ENCODE results near the gene UBE2E1. TPM values are rescaled to one million over a fixed set of nuclear protein-coding genes. Genes with fewer than 3 reads are reported as not detected.

UBE2E1 gene
- total and polyA plus RNA-seq, 2 experiments from 2014 or later, result 9.0 to 65.3 TPM

DNA sequence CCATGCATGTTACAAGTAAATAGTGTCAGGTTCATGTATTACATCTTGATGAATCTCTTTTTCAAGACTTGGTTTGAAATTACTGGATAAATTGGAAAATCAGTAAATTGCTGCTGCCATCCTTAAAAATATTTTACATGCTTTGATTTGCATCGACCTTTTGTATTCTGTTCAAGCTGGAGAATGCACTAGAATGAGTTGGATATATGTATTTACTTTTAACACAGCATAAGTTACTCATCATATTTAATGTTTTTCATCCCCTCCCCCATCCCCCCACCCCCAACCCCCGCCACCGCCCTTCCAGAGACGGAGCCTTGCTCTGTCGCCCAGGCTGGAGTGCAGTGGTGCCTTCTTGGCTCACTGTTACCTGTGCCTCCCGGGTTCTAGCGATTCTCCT lies 16.8 kb downstream of the UBE2E1 start:
- in situ Hi-C loops (cut with MboI), result no loop called here
- TF ChIP-seq EZH2 (IDR thresholded peaks at IDR 0.05; ENCODE audit: insufficient read depth, poor library complexity, severe bottlenecking), result no peak
- TF ChIP-seq EZH2phosphoT487 (IDR thresholded peaks at IDR 0.05; ENCODE audit: insufficient read depth, low read depth), result no peak
- WGBS, 2 experiments (ENCODE audit: low coverage in 1 of 2, low lambda C conversion rate in 2 of 2, missing lambda C conversion rate in 2 of 2), result 87 to 99% methylated on average over 7 of the region's 7 CpGs
- H3K4me2 ChIP-seq (ENCODE audit: unreplicated experiment), result no peak overlapping the region
- no peak for DNase-seq
- H3K4me3 ChIP-seq, result no peak overlapping the region
- H2AFZ ChIP-seq, result no peak overlapping the region
- no peaks in the 10 kb centered on the region for H3K36me3 ChIP-seq (ENCODE audit: low read depth)
- no peaks in the 10 kb centered on the region for H3K4me1 ChIP-seq (ENCODE audit: insufficient read depth)
- no peaks in the 10 kb centered on the region for H3K9me3 ChIP-seq (ENCODE audit: low read depth)
- no peak overlapping the region for H3K9ac ChIP-seq
- H3K9me2 ChIP-seq (ENCODE audit: insufficient read depth), result no peaks in the 10 kb centered on the region
- no peak overlapping the region for H3K27ac ChIP-seq
- peaks cover 96% of the 10 kb centered on the region for H3K79me2 ChIP-seq (ENCODE audit: insufficient read depth)
- H3F3A ChIP-seq (ENCODE audit: insufficient read depth), result no peaks in the 10 kb centered on the region
- H4K20me1 ChIP-seq (ENCODE audit: insufficient read depth), result peaks cover 10% of the 10 kb centered on the region; the same call in 1 of the 2 replicates
- H3K27me3 ChIP-seq (replicated peaks; ENCODE audit: insufficient read depth), result no peaks in the 10 kb centered on the region

DNA sequence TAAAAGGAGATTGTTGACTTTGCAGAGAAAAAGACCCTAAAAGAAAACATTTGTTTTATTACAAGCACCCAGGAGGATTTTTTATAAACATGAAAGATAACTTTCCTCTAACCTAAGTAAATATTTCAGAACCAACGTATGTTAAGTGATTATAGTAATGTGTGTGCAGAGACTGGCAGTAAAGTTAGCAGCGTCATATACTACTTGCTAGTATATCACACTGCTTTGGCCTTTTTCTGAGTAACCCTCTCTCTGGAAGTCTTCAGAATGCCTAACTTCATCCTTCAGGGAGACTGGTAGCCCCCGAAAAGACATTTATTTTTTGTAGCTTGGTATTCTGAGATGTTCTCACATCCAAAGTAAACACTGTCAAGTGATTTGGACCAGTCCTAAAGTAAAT lies 17.9 kb downstream of the UBE2E1 start:
- peaks cover 96% of the 10 kb centered on the region for H3K79me2 ChIP-seq (ENCODE audit: insufficient read depth)
- H3K27me3 ChIP-seq (replicated peaks; ENCODE audit: insufficient read depth), result no peaks in the 10 kb centered on the region
- no peak overlapping the region for H2AFZ ChIP-seq
- H3F3A ChIP-seq (ENCODE audit: insufficient read depth), result no peaks in the 10 kb centered on the region
- TF ChIP-seq EZH2phosphoT487 (IDR thresholded peaks at IDR 0.05; ENCODE audit: insufficient read depth, low read depth), result no peak
- TF ChIP-seq EZH2 (IDR thresholded peaks at IDR 0.05; ENCODE audit: insufficient read depth, poor library complexity, severe bottlenecking), result no peak
- no peak for DNase-seq
- H3K27ac ChIP-seq, result no peak overlapping the region
- peaks cover 10% of the 10 kb centered on the region; the same call in 1 of the 2 replicates for H4K20me1 ChIP-seq (ENCODE audit: insufficient read depth)
- H3K4me2 ChIP-seq (ENCODE audit: unreplicated experiment), result no peak overlapping the region
- no peaks in the 10 kb centered on the region for H3K36me3 ChIP-seq (ENCODE audit: low read depth)
- H3K4me3 ChIP-seq, result no peak overlapping the region
- H3K4me1 ChIP-seq (ENCODE audit: insufficient read depth), result no peaks in the 10 kb centered on the region
- 95 to 99% methylated on average over 3 of the region's 3 CpGs for WGBS, 2 experiments (ENCODE audit: low coverage in 1 of 2, low lambda C conversion rate in 2 of 2, missing lambda C conversion rate in 2 of 2)
- in situ Hi-C loops (cut with MboI), result no loop called here
- no peaks in the 10 kb centered on the region for H3K9me2 ChIP-seq (ENCODE audit: insufficient read depth)
- H3K9ac ChIP-seq, result no peak overlapping the region
- no peaks in the 10 kb centered on the region for H3K9me3 ChIP-seq (ENCODE audit: low read depth)

DNA sequence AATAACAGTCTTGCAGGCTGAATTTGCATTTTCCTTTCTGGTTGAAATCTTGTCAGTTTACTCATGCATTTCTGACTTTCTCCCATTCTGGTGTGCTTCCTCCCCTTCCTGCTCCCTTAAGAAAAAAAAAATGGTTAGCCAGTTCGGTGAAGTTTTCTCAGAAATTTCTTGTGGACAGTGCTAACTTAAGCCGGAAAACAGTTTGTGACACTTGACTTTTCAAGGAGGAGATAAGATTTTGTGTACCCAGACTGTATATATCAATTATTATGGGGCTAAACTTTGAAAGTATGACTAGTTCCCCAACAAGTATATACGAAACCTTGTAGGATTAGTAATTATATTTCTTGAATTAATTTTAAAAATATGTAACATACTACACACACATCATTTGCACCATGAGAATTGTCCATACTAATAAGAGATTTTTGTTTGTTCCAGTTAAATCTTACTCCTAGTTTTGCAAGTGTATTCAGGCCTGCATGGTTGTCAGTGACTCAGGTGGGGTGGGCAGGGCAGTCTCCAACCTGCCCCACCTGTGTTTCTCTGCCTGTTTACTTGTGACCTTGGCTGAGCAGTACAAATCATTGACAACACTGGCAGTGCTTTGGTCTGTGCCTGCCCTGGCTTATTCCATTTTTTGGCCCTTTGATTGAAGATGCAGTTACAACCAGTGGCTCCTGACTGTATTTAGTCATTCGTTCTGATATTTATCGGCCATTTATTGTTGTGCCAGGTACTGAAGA lies 19.1 kb downstream of the UBE2E1 start:
- TF ChIP-seq EZH2 (IDR thresholded peaks at IDR 0.05; ENCODE audit: insufficient read depth, poor library complexity, severe bottlenecking), result no peak
- TF ChIP-seq EZH2phosphoT487 (IDR thresholded peaks at IDR 0.05; ENCODE audit: insufficient read depth, low read depth), result no peak
- no peaks in the 10 kb centered on the region for H3K27me3 ChIP-seq (replicated peaks; ENCODE audit: insufficient read depth)
- H3K27ac ChIP-seq, result no peak overlapping the region
- no peak overlapping the region for H3K4me3 ChIP-seq
- H3K4me2 ChIP-seq (ENCODE audit: unreplicated experiment), result no peak overlapping the region
- H4K20me1 ChIP-seq (ENCODE audit: insufficient read depth), result peaks cover 7% of the 10 kb centered on the region; the same call in 1 of the 2 replicates
- H3F3A ChIP-seq (ENCODE audit: insufficient read depth), result no peaks in the 10 kb centered on the region
- WGBS, 2 experiments (ENCODE audit: low coverage in 1 of 2, low lambda C conversion rate in 2 of 2, missing lambda C conversion rate in 2 of 2), result 74% methylated on average over 5 of the region's 5 CpGs
- DNase-seq, result no peak
- H3K9me3 ChIP-seq (ENCODE audit: low read depth), result no peaks in the 10 kb centered on the region
- no peak overlapping the region for H2AFZ ChIP-seq
- H3K9ac ChIP-seq, result no peak overlapping the region
- peaks cover 98% of the 10 kb centered on the region for H3K79me2 ChIP-seq (ENCODE audit: insufficient read depth)
- H3K9me2 ChIP-seq (ENCODE audit: insufficient read depth), result no peaks in the 10 kb centered on the region
- no peaks in the 10 kb centered on the region for H3K36me3 ChIP-seq (ENCODE audit: low read depth)
- H3K4me1 ChIP-seq (ENCODE audit: insufficient read depth), result no peaks in the 10 kb centered on the region
- in situ Hi-C loops (cut with MboI), result no loop called here

DNA sequence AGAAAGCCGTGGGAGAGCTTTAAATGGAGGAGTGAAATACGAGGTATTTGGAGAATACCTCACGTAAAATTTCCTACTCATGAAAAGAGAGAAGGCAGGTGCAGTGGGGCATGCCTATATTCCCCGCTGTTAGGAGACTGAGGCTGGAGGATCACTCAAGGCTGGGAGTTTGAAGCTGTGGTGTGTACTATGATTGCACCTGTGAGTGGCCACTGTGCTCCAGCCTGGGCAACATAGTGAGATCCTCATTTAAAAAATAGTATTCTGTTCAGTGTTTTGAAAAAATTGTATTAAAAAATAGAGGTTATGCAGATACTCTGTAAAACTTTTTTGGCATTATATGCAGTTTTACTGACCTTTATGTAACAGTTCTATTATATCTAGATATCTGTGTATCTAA lies 20.0 kb downstream of the UBE2E1 start:
- H3K27ac ChIP-seq, result no peak overlapping the region
- H3K9ac ChIP-seq, result no peak overlapping the region
- no peak overlapping the region for H2AFZ ChIP-seq
- DNase-seq, result no peak
- peaks cover 3% of the 10 kb centered on the region; the same call in 1 of the 2 replicates for H4K20me1 ChIP-seq (ENCODE audit: insufficient read depth)
- H3K4me2 ChIP-seq (ENCODE audit: unreplicated experiment), result no peak overlapping the region
- no peaks in the 10 kb centered on the region for H3F3A ChIP-seq (ENCODE audit: insufficient read depth)
- no peaks in the 10 kb centered on the region for H3K9me3 ChIP-seq (ENCODE audit: low read depth)
- 96% methylated on average over 4 of the region's 4 CpGs for WGBS, 2 experiments (ENCODE audit: low coverage in 1 of 2, low lambda C conversion rate in 2 of 2, missing lambda C conversion rate in 2 of 2)
- no peaks in the 10 kb centered on the region for H3K36me3 ChIP-seq (ENCODE audit: low read depth)
- no peaks in the 10 kb centered on the region for H3K4me1 ChIP-seq (ENCODE audit: insufficient read depth)
- in situ Hi-C loops (cut with MboI), result no loop called here
- H3K79me2 ChIP-seq (ENCODE audit: insufficient read depth), result peaks cover 98% of the 10 kb centered on the region
- no peaks in the 10 kb centered on the region for H3K9me2 ChIP-seq (ENCODE audit: insufficient read depth)
- no peak for TF ChIP-seq EZH2phosphoT487 (IDR thresholded peaks at IDR 0.05; ENCODE audit: insufficient read depth, low read depth)
- TF ChIP-seq EZH2 (IDR thresholded peaks at IDR 0.05; ENCODE audit: insufficient read depth, poor library complexity, severe bottlenecking), result no peak
- no peak overlapping the region for H3K4me3 ChIP-seq
- no peaks in the 10 kb centered on the region for H3K27me3 ChIP-seq (replicated peaks; ENCODE audit: insufficient read depth)

Measured in GM23248 (cell line).